Fibroblast of upper back skin (primary cell): ENCODE measurements around the gene METTL3.
"Not testable (repeated sequence)": the region's sequence is repeated elsewhere in the genome, so short reads cannot be mapped to it uniquely, and the experiment has no call there.

Source experiments
- DNase-seq: peaks from one replicate; pipeline ENCODE4 v3.0.0-alpha.2; 2013

The METTL3 gene

GRCh38 chr14:21510735-21511657, at the start of gene METTL3:
TSS of gene METTL3 (minus strand) at chr14:21511340. CDS start at chr14:21511223, 117 bp downstream.
- peak; percentile 99 for DNase-seq

DNA sequence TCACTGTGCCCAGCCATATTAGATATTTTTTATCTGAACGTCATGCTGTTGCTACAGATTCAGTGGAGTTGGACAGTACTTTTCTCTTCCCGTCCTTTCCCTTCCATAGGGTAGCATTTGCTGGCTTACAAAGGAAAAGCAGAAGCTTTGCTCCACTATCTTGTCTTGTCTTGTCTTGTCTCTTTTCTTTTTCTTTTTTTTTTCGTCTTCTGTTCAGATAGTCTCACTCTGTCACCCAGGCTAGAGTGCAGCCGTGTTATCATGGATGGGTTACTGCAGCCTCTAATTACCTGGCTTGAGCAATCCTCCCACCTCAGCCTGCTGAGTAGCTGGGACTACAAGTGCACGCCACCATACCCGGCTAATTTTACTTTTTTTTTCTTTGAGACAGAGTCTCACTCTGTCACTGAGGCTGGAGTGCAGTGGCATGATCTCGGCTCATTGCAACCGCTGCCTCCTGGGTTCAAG, 47.6 kb upstream of the METTL3 start:
- DNase-seq: no peak

- DNase-seq: peak; percentile 85
Observed at GRCh38 chr14:21557084-21557901, 46.2 kb upstream of the METTL3 start.

DNA sequence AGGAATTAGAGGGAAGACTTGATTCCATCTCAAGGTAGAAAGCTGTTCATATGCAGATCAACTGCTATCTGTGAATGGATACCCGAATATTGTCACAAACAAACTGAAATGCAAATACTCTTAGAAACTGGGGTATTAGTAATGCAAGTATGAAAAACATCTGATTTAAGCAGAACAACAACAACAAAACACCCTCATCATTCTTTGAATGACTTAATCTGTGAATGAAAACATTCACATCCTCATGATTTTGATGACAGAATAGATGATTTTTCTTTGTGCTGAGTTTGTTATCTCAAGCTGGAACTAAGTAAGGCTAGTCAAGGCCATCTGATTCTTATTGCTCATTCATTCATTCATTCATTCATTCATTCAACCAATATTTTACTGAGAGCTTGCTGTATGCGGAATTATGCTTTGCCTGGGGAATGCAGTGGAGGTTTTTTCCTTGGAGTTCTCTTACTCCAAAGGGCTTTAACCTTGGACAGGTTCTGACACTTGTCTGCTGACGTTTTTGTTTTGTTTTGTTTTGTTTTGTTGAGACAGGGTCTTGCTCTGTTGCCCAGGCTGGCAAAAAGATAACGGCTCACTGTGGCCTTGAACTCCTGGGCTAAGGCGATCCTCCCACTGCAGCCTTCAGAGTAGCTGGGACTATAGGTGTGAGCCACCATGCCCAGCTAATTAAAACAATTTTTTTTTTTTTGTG, 45.4 kb upstream of the METTL3 start:
- no peak for DNase-seq

- no peak for DNase-seq
Observed at GRCh38 chr14:21553266-21553665, 42.1 kb upstream of the METTL3 start.

DNA sequence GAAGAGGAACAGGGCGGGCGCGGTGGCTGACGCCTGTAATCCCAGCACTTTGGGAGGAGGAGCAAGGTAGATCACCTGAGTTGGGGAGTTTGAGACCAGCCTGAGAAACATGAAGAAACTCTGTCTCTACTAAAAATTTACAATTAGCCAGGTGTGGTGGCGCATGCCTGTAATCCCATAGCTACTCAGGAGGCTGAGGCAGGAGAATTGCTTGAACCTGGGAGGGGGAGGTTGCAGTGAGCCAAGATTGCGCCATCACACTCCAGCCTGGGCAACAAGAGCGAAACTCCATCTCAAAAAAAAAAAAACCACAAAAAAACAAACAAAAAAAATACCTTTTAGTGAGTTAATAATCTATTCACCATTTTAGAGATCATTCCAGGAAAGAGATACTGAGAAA, 33.4 kb upstream of the METTL3 start:
- not testable (repeated sequence) for DNase-seq

DNA sequence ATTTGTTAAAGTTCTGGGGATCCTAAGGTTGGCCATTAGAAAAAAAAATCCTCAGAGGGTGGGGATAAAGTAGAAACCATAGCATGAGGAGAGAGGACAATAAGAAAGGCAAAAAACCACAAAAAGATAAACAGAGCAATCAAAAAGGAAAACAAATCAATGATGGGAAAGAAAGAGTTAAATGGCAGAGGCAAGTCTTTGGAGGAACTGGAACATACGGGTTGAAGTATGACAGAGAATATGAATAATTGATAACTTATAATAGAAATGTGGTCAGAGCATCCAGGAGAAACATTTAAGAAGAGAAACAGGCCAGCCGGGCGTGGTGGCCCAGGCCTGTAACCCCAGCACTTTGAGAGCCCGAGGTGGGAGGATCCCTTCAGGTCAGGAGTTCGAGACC, 32.8 kb upstream of the METTL3 start:
- no peak for DNase-seq

- no peak for DNase-seq
Observed at GRCh38 chr14:21543521-21543960, 32.4 kb upstream of the METTL3 start.

DNA sequence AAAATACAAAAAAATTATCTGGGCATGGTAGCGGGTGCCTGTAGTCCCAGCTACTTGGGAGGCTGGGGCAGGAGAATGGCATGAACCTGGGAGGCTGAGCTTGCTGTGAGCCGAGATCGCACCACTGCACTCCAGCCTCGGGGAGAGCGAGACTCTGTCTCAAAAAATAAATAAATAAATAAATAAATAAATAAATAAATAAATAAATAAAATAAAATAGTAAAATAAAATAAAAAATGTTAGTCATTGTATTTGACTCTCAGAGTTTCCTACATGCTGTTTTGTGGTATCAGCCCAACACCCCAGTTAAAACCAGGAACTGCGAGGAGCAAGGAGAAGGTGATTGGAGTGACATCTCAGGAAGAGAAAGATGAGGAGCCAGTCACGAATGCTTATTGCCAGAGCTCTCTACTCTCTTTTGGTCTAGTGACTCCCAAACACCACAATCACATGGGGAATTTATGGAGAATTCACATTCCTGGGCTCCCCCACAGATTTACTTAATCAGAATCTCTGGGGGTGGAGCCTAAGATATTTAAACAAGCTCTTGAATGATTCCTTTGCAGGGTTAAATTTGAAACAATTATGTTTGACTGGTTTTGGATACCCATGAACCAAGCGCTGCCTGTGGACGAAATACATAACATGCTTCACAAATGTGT, 30.4 kb upstream of the METTL3 start:
- no peak for DNase-seq

DNA sequence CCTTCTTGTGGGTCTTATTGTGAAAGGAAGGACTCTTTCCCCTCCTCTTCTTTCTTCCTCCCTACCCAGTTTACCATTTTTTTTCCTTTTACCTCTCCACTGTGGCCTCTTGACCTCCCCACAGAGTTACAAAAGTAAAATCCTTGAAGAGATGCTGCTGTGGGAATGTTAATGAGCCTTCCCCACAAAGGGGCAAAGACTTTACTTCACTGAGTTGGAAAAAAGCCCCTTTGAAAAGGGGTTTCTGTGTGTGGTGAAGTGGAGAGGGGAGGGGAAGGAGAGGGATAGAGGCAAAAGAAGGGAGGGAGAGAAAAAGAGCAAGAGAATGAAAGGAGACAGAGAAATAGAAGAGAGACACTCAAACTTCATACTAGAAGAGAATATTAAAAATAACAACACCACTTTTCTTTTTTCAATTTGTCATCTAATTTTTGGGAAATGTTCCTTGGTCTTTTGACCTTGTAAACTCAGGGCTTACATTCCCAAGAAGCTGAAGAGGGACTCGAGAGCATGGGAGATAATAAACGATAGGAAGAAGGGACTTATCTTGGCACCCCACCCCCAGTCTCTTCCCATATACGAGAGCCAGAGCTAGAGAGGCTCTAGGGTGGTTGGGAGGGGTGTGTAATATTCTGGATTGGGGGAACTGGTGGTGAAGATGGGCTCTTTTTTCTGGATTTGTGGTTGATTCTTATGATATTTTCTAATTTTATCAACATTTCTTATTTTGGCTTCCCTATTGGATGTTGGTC, 28.2 kb upstream of the METTL3 start:
- DNase-seq: no peak

DNA sequence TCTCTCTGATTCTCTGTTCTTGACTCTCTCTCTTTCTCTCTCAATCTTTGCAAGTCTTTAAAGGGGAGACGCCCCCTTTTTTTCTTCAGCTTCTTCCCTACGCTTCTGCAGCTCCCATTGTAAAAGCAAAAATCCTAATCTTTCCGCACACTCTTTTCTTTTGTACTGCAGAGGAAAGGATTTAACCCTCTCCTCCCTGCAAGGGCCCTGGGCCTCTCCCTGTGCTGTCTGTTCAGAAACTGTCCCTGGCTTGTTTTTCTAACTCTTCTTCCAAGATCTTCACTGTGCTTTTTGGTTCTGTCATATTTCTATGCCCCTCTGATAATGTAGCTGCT, 25.9 kb upstream of the METTL3 start:
- no peak for DNase-seq

DNA sequence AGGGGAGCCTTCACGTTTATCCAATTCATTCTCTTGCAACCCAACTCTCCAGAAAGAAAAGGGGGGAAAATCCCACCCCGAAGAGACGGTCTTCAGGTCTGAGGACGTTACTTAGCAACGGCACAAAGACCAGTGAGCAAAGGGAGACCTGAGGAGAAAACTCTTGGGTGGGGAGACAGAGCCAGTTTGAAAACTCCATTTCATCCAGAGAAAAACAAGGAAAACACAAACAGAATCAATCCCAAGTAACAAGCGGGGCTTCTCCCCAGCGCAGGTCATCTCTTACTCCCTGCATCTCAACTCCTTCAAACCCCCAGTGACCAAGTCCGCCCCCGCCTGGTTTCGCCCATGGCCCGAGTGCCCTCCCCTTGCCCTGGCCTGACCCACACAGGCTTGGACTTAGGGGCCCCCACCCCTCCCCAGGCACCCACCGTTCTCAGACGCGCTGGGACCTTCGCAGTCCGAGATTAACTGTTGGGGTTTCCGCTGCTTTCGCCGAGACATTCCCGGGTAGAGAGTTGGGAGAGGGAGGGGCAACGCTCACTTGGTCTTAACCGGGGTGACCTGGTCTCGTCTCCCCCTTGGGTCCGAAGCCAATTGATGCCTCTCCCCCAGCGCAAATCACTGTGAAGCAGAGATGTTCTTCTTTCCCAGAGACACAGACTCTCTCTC, 25.4 kb upstream of the METTL3 start:
- DNase-seq: no peak

GRCh38 chr14:21535545-21536417, 24.6 kb upstream of the METTL3 start:
- no peak for DNase-seq

DNA sequence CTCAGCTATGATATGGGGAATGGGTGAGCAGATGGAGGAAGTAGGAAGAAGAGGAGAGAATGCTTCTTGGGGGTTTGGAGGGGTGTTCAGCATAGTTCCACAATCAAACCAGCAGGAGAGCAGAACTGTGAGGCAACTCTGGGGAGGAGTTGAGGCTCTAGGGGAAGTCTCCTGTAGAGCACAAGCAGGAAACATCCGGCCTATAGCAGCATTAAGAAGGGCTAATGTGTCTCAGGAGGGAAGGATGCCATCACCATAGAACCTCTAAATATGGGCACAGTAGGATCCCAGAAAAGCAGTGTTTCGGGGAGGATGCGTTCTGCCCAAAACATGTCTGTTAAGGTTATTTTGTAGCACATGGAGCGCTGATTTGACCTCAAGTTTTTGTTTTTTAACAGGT, 23.4 kb upstream of the METTL3 start:
- DNase-seq: no peak

DNA sequence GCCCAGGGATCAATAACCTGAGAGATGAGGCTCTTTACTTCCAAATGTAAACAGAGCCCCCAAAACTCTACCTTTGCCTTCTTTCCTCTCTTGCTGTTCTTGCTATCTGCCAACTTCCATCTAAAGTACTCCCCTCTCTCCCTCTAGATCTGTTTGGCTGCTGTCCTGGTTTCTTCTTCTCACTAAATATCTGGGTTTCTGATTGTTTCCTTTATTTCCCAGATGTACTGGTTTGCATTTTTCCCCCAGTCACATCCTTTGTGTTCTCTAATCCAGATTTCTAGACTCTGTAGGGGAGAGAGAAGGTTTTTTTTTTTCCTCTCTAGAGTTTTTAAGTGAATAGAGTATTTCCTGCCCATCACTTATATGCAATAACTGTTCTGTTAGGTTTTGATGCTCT, 22.2 kb upstream of the METTL3 start:
- DNase-seq: no peak

DNA sequence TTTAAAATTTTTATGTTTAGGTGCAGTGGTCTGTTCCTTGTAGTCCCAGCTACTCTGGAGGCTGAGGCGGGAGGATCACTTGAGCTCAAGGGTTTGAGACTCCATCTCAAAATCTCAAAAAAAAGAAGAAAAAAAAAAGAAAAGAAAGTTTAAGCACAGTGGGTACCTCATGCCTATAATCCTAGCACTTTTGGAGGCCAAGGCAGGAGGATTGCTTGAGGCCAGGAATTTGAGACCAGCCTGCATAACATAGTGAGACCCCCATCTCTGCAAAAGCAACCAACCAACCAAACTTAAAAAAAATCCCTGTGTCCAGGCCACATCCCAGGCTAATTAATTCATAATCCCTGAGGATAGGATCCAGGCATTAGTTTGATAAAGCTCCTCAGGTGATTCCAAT, 18.4 kb upstream of the METTL3 start:
- no peak for DNase-seq

- DNase-seq: no peak
Observed at GRCh38 chr14:21528381-21529348, 17.5 kb upstream of the METTL3 start.

GRCh38 chr14:21527318-21527679, 16.2 kb upstream of the METTL3 start:
- no peak for DNase-seq

DNA sequence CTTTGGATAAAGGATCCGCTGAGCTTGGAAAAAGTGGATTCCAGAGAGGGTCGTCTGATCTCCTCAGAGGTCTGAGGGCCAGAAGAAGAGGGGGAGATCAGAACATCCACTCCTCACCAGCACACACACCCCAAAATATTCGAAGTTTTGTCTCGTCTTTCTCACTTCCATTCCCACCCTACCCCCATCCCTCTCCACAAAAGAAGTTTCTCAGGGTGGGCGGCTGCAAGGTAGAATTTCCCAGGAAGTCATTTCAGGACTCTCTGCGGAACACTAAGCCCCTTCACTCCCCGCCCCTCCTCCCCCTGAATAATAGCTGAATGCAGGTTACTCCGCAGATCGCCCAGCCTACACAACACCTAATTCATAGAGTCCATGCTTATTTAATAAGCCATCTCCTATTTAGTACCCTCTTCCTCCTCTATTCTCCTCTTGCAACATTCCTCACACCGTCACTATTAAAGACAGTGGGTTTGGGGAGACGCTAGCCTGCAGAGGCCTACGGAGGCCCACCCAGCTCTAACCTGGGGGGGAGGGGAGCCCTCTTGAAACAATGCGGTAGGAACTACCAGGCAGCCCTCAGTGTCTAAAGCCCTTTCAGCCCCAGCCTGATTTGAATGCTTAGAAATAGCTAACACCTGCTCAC, 15.7 kb upstream of the METTL3 start:
- no peak for DNase-seq
